HG02852 (cell line): ENCODE measurements around the gene LOX.
"Not testable (repeated sequence)": the region's sequence is repeated elsewhere in the genome, so short reads cannot be mapped to it uniquely, and the experiment has no call there.

Source experiments
- ATAC-seq: cut with Tn5 transposase; IDR thresholded peaks from one replicate; pipeline ENCODE4 v1.9.1; 2021; ENCODE audit warnings: mild to moderate bottlenecking, moderate library complexity; ENCODE audit not compliant: unreplicated experiment

LOX gene

GRCh38 chr5:122099060-122099790 lies 21.2 kb upstream of the LOX start:
- ATAC-seq, result no peak

GRCh38 chr5:122097391-122097790 lies 19.3 kb upstream of the LOX start:
- ATAC-seq, result no peak

- ATAC-seq, result no peak
Observed at GRCh38 chr5:122095158-122095557, 17.1 kb upstream of the LOX start.

GRCh38 chr5:122094251-122094650 lies 16.2 kb upstream of the LOX start:
- not testable (repeated sequence) for ATAC-seq

GRCh38 chr5:122093415-122094180 lies 15.5 kb upstream of the LOX start:
- ATAC-seq, result no peak

GRCh38 chr5:122091936-122092600 lies 14.0 kb upstream of the LOX start:
- no peak for ATAC-seq

GRCh38 chr5:122089096-122090013 lies 11.3 kb upstream of the LOX start:
- ATAC-seq, result no peak

GRCh38 chr5:122085041-122085440 lies 7.0 kb upstream of the LOX start:
- ATAC-seq, result no peak

- no peak for ATAC-seq
Observed at GRCh38 chr5:122083535-122083934, 5.5 kb upstream of the LOX start.

GRCh38 chr5:122081541-122081940 lies 3.5 kb upstream of the LOX start:
- no peak for ATAC-seq

GRCh38 chr5:122077366-122078115 lies 518 bp downstream of the LOX start:
- ATAC-seq, result peak; percentile 24

- ATAC-seq, result peak; percentile 65
Observed at GRCh38 chr5:122076669-122077365, 1.2 kb downstream of the LOX start.

GRCh38 chr5:122076050-122076461 lies 2.0 kb downstream of the LOX start:
- no peak for ATAC-seq

- no peak for ATAC-seq
Observed at GRCh38 chr5:122073864-122074263, 4.2 kb downstream of the LOX start.

GRCh38 chr5:122073018-122073417 lies 5.0 kb downstream of the LOX start:
- no peak for ATAC-seq

- no peak for ATAC-seq
Observed at GRCh38 chr5:122067390-122067789, 10.7 kb downstream of the LOX start.

- no peak for ATAC-seq
Observed at GRCh38 chr5:122064992-122065391, 13.1 kb downstream of the LOX start.

- no peak for ATAC-seq
Observed at GRCh38 chr5:122063836-122064235, 14.2 kb downstream of the LOX start.

- no peak for ATAC-seq
Observed at GRCh38 chr5:122062205-122062604, 15.9 kb downstream of the LOX start.
